ENCODE measurements around the gene IFT122. TPM values are rescaled to one million over a fixed set of nuclear protein-coding genes. Genes with fewer than 3 reads are reported as not detected.

IFT122 gene
- total RNA-seq, 2 experiments from 2014 or later = 18.4 to 22.6 TPM

DNA sequence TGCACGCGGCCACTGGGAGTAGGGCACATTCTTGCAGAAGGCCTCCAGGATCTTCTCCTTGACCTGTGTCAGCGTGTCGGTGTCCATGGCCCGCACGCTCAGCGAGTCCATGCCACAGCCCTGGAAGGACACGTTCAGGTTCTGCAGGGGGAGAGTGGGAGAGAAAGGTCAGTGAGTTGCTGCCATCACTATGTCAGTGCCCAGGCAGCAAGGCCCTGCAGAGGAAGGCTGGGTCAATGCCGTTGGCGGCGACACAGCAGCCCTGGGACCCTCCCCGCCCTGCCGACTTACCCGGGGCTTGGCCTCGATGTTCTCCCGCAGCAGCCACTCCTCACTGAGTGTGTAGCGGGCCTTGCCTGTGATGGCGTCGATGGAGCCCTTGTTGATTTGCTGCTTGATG is 122.8 kb downstream of the IFT122 start:
- Mint-ChIP-seq H3K9me3 (ENCODE audit: low read depth) (no peaks in the 10 kb centered on the region), H3K4me1 (no peaks in the 10 kb centered on the region), H3K27me3 (no peaks in the 10 kb centered on the region), H3K4me3 (no peak overlapping the region), H3K27ac (no peak overlapping the region), H3K36me3 (ENCODE audit: low read depth) (no peaks in the 10 kb centered on the region)
- POLR2A ChIA-PET = no interaction called here
- ATAC-seq = no peak
- intact Hi-C loops (cut with DNase I, micrococcal nuclease) = no loop called here
- DNase-seq = no peak
- CTCF ChIA-PET = no interaction called here

GRCh38 chr3:129563332-129563731 is 123.3 kb downstream of the IFT122 start:
- ChIA-PET CTCF (no interaction called here), POLR2A (no interaction called here)
- Mint-ChIP-seq H3K4me3 (no peak overlapping the region), H3K27me3 (no peaks in the 10 kb centered on the region), H3K27ac (no peak overlapping the region), H3K4me1 (no peaks in the 10 kb centered on the region), H3K9me3 (ENCODE audit: low read depth) (no peaks in the 10 kb centered on the region), H3K36me3 (ENCODE audit: low read depth) (no peaks in the 10 kb centered on the region)
- DNase-seq = no peak
- no peak for ATAC-seq
- intact Hi-C loops (cut with DNase I, micrococcal nuclease) = no loop called here

GRCh38 chr3:129563850-129564535 is 124.0 kb downstream of the IFT122 start:
- CTCF ChIA-PET = no interaction called here
- Mint-ChIP-seq H3K4me1 (no peaks in the 10 kb centered on the region), H3K9me3 (ENCODE audit: low read depth) (no peaks in the 10 kb centered on the region), H3K27ac (no peak overlapping the region), H3K27me3 (no peaks in the 10 kb centered on the region), H3K36me3 (ENCODE audit: low read depth) (no peaks in the 10 kb centered on the region), H3K4me3 (no peak overlapping the region)
- intact Hi-C loops (cut with DNase I, micrococcal nuclease) = no loop called here
- DNase-seq (no peak), ATAC-seq (no peak)
- POLR2A ChIA-PET = no interaction called here

DNA sequence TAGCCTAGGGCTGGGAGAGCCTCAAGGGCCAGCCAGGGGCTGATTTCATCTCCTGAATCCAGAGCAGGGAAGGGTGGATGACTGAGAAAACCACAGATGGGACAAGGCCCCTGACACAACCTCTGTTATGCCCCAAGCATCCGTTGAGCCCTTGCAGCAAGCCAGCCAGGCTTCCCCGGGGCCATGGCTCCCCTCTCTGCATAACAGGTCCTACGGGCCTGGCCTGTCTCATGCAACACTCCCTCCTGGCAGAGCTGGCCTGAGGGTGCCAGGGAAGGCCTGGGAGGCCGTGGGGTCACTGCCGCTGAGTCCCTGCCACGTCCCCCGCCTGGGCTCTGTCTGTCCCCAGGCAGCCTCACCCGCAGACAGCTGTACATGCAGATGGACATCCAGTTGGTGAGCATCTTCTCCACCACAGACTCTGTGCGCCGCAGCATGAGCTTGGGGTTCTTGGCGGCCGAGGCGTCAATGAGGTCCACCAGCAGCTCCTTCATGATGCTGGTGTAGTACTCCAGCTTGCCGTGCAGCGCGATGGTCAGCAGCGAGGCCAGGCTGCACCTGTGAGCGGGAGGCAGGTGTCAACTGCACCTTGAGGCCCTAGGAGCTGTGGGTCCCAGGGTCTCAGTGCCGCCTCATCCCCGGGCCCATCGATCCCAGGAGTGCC is 125.1 kb downstream of the IFT122 start:
- POLR2A ChIA-PET = no interaction called here
- H3K4me3 Mint-ChIP-seq = no peak overlapping the region
- intact Hi-C loops (cut with DNase I, micrococcal nuclease) = no loop called here

DNA sequence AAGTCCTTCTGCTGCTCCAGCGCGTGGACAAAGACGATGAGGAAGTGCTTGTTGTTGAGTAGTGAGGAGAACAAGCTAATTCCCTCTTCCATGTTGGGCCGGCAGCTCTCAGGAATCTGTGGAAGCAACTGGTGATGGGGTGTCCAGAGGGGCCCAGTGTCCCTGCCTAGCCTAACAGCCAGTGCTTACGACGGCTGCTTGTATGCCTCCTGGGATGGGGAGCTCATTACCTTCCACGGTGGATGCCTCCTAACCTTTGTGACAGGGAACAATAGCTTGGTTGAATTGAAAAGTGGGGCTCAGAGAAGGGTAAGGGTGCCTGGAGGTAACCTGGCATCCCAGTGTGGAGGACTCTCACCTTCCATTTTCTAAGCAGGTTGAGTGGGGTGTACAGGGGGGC is 125.9 kb downstream of the IFT122 start:
- Mint-ChIP-seq H3K36me3 (ENCODE audit: low read depth) (no peaks in the 10 kb centered on the region), H3K27ac (no peak overlapping the region), H3K9me3 (ENCODE audit: low read depth) (no peaks in the 10 kb centered on the region), H3K27me3 (no peaks in the 10 kb centered on the region), H3K4me3 (no peak overlapping the region), H3K4me1 (no peaks in the 10 kb centered on the region)
- POLR2A ChIA-PET = no interaction called here
- intact Hi-C loops (cut with DNase I, micrococcal nuclease) = no loop called here
- CTCF ChIA-PET = interaction anchor here (0.6 kb wide), 1 partner anchor 298 kb away, joined by 3 read pairs; no protein-coding TSS in a partner anchor
- ATAC-seq (no peak), DNase-seq (no peak)

More for the DNA sequence above, 125.1 kb downstream of the IFT122 start:
- ATAC-seq = no peak
- Mint-ChIP-seq H3K4me1 (no peaks in the 10 kb centered on the region), H3K36me3 (ENCODE audit: low read depth) (no peaks in the 10 kb centered on the region), H3K27me3 (no peaks in the 10 kb centered on the region), H3K27ac (no peak overlapping the region), H3K9me3 (ENCODE audit: low read depth) (no peaks in the 10 kb centered on the region)
- no peak for DNase-seq
- CTCF ChIA-PET = no interaction called here

DNA sequence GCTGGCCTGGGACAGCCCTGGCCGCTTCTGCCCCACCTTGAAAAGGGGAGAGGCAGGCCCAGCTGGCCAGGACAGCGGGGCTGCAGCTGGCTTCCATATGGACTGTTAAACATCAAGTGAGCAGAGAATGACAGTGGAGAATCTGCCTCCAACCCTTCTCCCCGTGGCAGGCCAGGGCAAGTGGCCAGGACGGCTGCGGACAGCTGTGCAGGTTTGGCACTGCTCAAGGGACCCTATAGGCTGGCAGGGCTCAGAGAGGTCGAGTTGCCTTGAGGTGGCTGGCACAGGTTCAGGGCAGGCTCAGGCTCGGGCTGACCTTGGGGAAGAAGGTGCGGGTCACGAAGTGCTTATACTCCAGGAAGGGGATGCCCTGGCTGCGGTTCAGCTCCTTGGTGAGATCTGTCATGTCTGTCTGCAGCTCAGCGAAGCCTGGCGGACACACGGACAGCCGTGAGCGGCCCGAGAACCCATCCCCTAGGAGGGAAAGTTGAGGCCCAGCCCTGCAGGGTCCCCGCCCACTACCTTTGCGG is 127.2 kb downstream of the IFT122 start:
- no peak overlapping the region for H3K27ac Mint-ChIP-seq
- ATAC-seq (no peak), DNase-seq (no peak)
- H3K9me3 Mint-ChIP-seq (ENCODE audit: low read depth) = no peaks in the 10 kb centered on the region
- POLR2A ChIA-PET = interaction anchor here (0.6 kb wide), 1 partner anchor 184 kb away, joined by 3 read pairs; no protein-coding TSS in a partner anchor
- intact Hi-C loops (cut with DNase I, micrococcal nuclease) = no loop called here
- no peak overlapping the region for H3K4me3 Mint-ChIP-seq
- H3K4me1 Mint-ChIP-seq = no peaks in the 10 kb centered on the region
- CTCF ChIA-PET = interaction anchor here (1.0 kb wide), 1 partner anchor 10 kb away, joined by 3 read pairs; no protein-coding TSS in a partner anchor
- no peaks in the 10 kb centered on the region for H3K27me3 Mint-ChIP-seq
- no peaks in the 10 kb centered on the region for H3K36me3 Mint-ChIP-seq (ENCODE audit: low read depth)

DNA sequence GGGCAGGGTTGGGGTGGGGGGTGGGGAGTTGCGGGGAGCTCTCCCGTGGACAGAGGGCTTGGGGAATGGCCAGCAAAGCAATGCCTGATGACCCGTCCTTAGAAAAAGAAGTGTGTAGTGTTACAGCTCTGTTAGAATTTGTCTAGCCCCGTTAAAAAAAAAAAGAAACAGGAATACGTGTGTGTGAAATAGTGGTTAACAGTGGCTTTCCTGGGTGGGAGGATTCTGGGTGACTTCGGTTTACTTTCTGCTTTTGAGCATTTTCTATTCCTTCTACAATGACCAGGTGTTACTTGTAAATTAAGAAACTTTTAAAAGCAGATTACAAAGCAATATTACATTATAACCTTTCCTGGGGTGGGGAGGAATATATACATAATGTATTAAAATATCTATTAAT is 127.9 kb downstream of the IFT122 start:
- ChIA-PET POLR2A (interaction anchor here (0.6 kb wide), 1 partner anchor 185 kb away, joined by 3 read pairs; no protein-coding TSS in a partner anchor), CTCF (no interaction called here)
- ATAC-seq = no peak
- H3K36me3 Mint-ChIP-seq (ENCODE audit: low read depth) = no peaks in the 10 kb centered on the region
- intact Hi-C loops (cut with DNase I, micrococcal nuclease) = no loop called here
- H3K4me3 Mint-ChIP-seq = no peak overlapping the region
- H3K9me3 Mint-ChIP-seq (ENCODE audit: low read depth) = no peaks in the 10 kb centered on the region
- no peak for DNase-seq
- H3K27me3 Mint-ChIP-seq = no peaks in the 10 kb centered on the region
- no peaks in the 10 kb centered on the region for H3K4me1 Mint-ChIP-seq
- no peak overlapping the region for H3K27ac Mint-ChIP-seq

- H3K4me3 Mint-ChIP-seq = no peak overlapping the region
- no peaks in the 10 kb centered on the region for H3K4me1 Mint-ChIP-seq
- ATAC-seq (no peak), DNase-seq (no peak)
- CTCF ChIA-PET = no interaction called here
- no peak overlapping the region for H3K27ac Mint-ChIP-seq
- intact Hi-C loops (cut with DNase I, micrococcal nuclease) = no loop called here
- H3K27me3 Mint-ChIP-seq = no peaks in the 10 kb centered on the region
- H3K9me3 Mint-ChIP-seq (ENCODE audit: low read depth) = no peaks in the 10 kb centered on the region
- POLR2A ChIA-PET = no interaction called here
- H3K36me3 Mint-ChIP-seq (ENCODE audit: low read depth) = no peaks in the 10 kb centered on the region
Measured at GRCh38 chr3:129569856-129570255, 129.8 kb downstream of the IFT122 start.

Other genes with a start within 250 kb of the IFT122 start
- gene COPG1, start 190.6 kb upstream of the IFT122 start, total RNA-seq = 100 to 1,000 TPM; 120 to 142 TPM
- 10 to 100 TPM; 43.1 to 56.7 TPM for gene HMCES, start 161.4 kb upstream of the IFT122 start, total RNA-seq
- under 1 TPM; 0.56 to 0.73 TPM for gene EFCAB12, start 11.6 kb upstream of the IFT122 start, total RNA-seq
- gene MBD4, start 276 bp upstream of the IFT122 start, total RNA-seq = 10 to 100 TPM; 51.3 to 52.4 TPM
- gene RHO, start 88.4 kb downstream of the IFT122 start, total RNA-seq = not detected
- not detected for gene H1-8, start 103.0 kb downstream of the IFT122 start, total RNA-seq
- gene PLXND1, start 166.5 kb downstream of the IFT122 start, total RNA-seq = 1 to 10 TPM; 3.1 to 4.6 TPM

Data from activated CD4-positive, alpha-beta T cell treated with anti-CD3 and anti-CD28 coated beads for 36 hours (primary cell).